Measurements from ENCODE around the gene KDM7A. TPM values are rescaled to one million over a fixed set of nuclear protein-coding genes. Genes with fewer than 3 reads are reported as not detected.

Gene KDM7A
- total RNA-seq, result 10 to 100 TPM; 11.1 to 29.8 (median 20.7) TPM

GRCh38 chr7:140176811-140177702, at the start of gene KDM7A:
Gene KDM7A, minus strand, starts transcription at chr7:140176983. Its CDS starts 46 bp downstream, at chr7:140176937.
- peaks cover 11% of the 10 kb centered on the region in 2 donors for H3K4me1 ChIP-seq
- no peaks in the 10 kb centered on the region for H3K9me3 ChIP-seq
- no peaks in the 10 kb centered on the region for H3K36me3 ChIP-seq
- DNase-seq, result peak; percentile 93 to 95
- 1% methylated on average over 7 to 43 of the region's 132 CpGs for WGBS, 2 donors
- intact Hi-C loops (cut with DNase I), result loop anchor here (5.0 kb wide), 1 partner anchor 150 kb away; no protein-coding TSS in a partner anchor
- H3K27ac ChIP-seq, result peak within 1 kb of the TSS; percentile 98 to 99 (median 99)
- TF ChIP-seq CTCF (IDR thresholded peaks at IDR 0.05) (no peak), POLR2A (IDR thresholded peaks at IDR 0.05) (peak; percentile 89 to 93)
- H3K4me3 ChIP-seq (replicated peaks in 1 of 3), result peak within 1 kb of the TSS; percentile 86 to 94 (median 92)
- no peaks in the 10 kb centered on the region for H3K27me3 ChIP-seq

GRCh38 chr7:140225562-140226249, 48.9 kb upstream of the KDM7A start:
- H3K4me1 ChIP-seq, result peaks cover 7 to 11% of the 10 kb centered on the region in 2 donors
- no peak overlapping the region for H3K4me3 ChIP-seq (replicated peaks in 1 of 3)
- no peaks in the 10 kb centered on the region for H3K36me3 ChIP-seq
- H3K27me3 ChIP-seq, result no peaks in the 10 kb centered on the region
- TF ChIP-seq POLR2A (IDR thresholded peaks at IDR 0.05) (no peak), CTCF (IDR thresholded peaks at IDR 0.05) (no peak)
- WGBS, 2 donors, result 74 to 84% methylated on average over 5 of the region's 5 CpGs
- intact Hi-C loops (cut with DNase I), result no loop called here
- H3K9me3 ChIP-seq, result no peaks in the 10 kb centered on the region
- no peak overlapping the region for H3K27ac ChIP-seq
- no peak for DNase-seq

- TF ChIP-seq CTCF (IDR thresholded peaks at IDR 0.05) (no peak), POLR2A (IDR thresholded peaks at IDR 0.05) (no peak)
- DNase-seq, result no peak
- Histone ChIP-seq H3K27ac (no peak overlapping the region), H3K36me3 (no peaks in the 10 kb centered on the region), H3K27me3 (no peaks in the 10 kb centered on the region), H3K9me3 (no peaks in the 10 kb centered on the region), H3K4me3 (replicated peaks in 1 of 3) (no peak overlapping the region), H3K4me1 (no peaks in the 10 kb centered on the region)
- 87 to 89% methylated on average over 13 to 15 of the region's 15 CpGs for WGBS, 2 donors
- intact Hi-C loops (cut with DNase I), result no loop called here
Observed at GRCh38 chr7:140223515-140224221, 46.9 kb upstream of the KDM7A start.

GRCh38 chr7:140222814-140223213, 46.0 kb upstream of the KDM7A start:
- H3K36me3 ChIP-seq, result no peaks in the 10 kb centered on the region
- no peaks in the 10 kb centered on the region for H3K9me3 ChIP-seq
- H3K27me3 ChIP-seq, result no peaks in the 10 kb centered on the region
- DNase-seq, result no peak
- no peak overlapping the region for H3K27ac ChIP-seq
- H3K4me1 ChIP-seq, result no peaks in the 10 kb centered on the region
- intact Hi-C loops (cut with DNase I), result no loop called here
- TF ChIP-seq POLR2A (IDR thresholded peaks at IDR 0.05) (no peak), CTCF (IDR thresholded peaks at IDR 0.05) (no peak)
- no peak overlapping the region for H3K4me3 ChIP-seq (replicated peaks in 1 of 3)
- 73 to 84% methylated on average over 10 of the region's 10 CpGs for WGBS, 2 donors
